GM19351 (cell line): ENCODE measurements around the gene FBXO36.
"Not testable (repeated sequence)": the region's sequence is repeated elsewhere in the genome, so short reads cannot be mapped to it uniquely, and the experiment has no call there.

Source experiments
- ATAC-seq: cut with Tn5 transposase; IDR thresholded peaks from one replicate; pipeline ENCODE4 v1.9.1; 2021; ENCODE audit warnings: mild to moderate bottlenecking, moderate library complexity; ENCODE audit not compliant: unreplicated experiment

The FBXO36 gene

GRCh38 chr2:229910147-229910831 lies 12.0 kb upstream of the FBXO36 start:
- ATAC-seq = peak; percentile 19

- peak; percentile 69 for ATAC-seq
Measured at GRCh38 chr2:229910832-229911412, 11.4 kb upstream of the FBXO36 start.

GRCh38 chr2:229914171-229914570 lies 8.1 kb upstream of the FBXO36 start:
- no peak for ATAC-seq

GRCh38 chr2:229917793-229918192 lies 4.5 kb upstream of the FBXO36 start:
- ATAC-seq = no peak

- ATAC-seq = no peak
Measured at GRCh38 chr2:229920011-229920641, 2.2 kb upstream of the FBXO36 start.

GRCh38 chr2:229921101-229921891 lies 1.0 kb upstream of the FBXO36 start:
- peak; percentile 32 for ATAC-seq

- peak; percentile 64 for ATAC-seq
Measured at GRCh38 chr2:229921892-229922448, 333 bp upstream of the FBXO36 start, which contains the start of gene TRIP12. TRIP12 (minus strand) TSS chr2:229922009; CDS start chr2:229880079, 41,930 bp downstream.

GRCh38 chr2:229924541-229924940 lies 2.2 kb downstream of the FBXO36 start:
- ATAC-seq = not testable (repeated sequence)

- no peak for ATAC-seq
Measured at GRCh38 chr2:229925201-229925600, 2.9 kb downstream of the FBXO36 start.

GRCh38 chr2:229927817-229928321 lies 5.6 kb downstream of the FBXO36 start:
- ATAC-seq = no peak

- ATAC-seq = no peak
Measured at GRCh38 chr2:229930656-229931055, 8.4 kb downstream of the FBXO36 start.

GRCh38 chr2:229931241-229931640 lies 8.9 kb downstream of the FBXO36 start:
- ATAC-seq = no peak

GRCh38 chr2:229937537-229937936 lies 15.2 kb downstream of the FBXO36 start:
- ATAC-seq = no peak

- ATAC-seq = no peak
Measured at GRCh38 chr2:229942671-229943070, 20.4 kb downstream of the FBXO36 start.

- no peak for ATAC-seq
Measured at GRCh38 chr2:229943171-229943570, 20.9 kb downstream of the FBXO36 start.

- ATAC-seq = no peak
Measured at GRCh38 chr2:229943770-229944449, 21.6 kb downstream of the FBXO36 start.

GRCh38 chr2:229945975-229946374 lies 23.7 kb downstream of the FBXO36 start:
- ATAC-seq = no peak

- peak; percentile 77 for ATAC-seq
Measured at GRCh38 chr2:229947544-229947943, 25.2 kb downstream of the FBXO36 start.

- no peak for ATAC-seq
Measured at GRCh38 chr2:229952256-229952835, 30.0 kb downstream of the FBXO36 start.

GRCh38 chr2:229955663-229956062 lies 33.4 kb downstream of the FBXO36 start:
- ATAC-seq = no peak
